HG02571 (cell line): ENCODE results near the gene TAF11L13.
"Not testable (repeated sequence)": the region's sequence is repeated elsewhere in the genome, so short reads cannot be mapped to it uniquely, and the experiment has no call there.

Source experiments
- ATAC-seq: cut with Tn5 transposase; IDR thresholded peaks from one replicate; pipeline ENCODE4 v1.9.1; 2021; ENCODE audit warnings: mild to moderate bottlenecking, moderate library complexity; ENCODE audit not compliant: unreplicated experiment

TAF11L13 gene

GRCh38 chr5:17631788-17632187 lies at the start of gene TAF11L13:
Gene TAF11L13 (plus strand): TSS chr5:17632088.
- ATAC-seq: not testable (repeated sequence)

- not testable (repeated sequence) for ATAC-seq
Observed at GRCh38 chr5:17585658-17586057, 46.2 kb upstream of the TAF11L13 start, which contains the start of gene TAF11L7. Gene TAF11L7 (minus strand): TSS chr5:17585758.

DNA sequence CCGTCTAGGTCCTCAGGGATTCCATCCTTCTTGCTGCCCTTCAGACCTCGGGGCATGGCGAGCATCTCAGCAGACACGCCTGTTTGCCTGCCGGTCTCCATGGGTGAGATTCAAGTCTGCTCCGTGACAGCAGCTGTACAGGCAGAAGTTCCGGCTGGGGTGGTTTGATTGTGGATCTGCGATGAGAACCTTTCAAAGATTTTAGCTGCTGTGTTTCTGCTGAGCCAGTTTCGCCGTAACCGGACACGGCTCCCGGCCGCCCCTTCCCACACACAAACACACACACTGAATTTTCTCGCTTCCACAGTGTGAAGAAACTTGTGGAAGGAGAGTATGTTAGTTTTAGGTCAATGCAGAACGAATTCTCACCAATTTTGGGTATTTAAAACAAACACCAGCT lies 41.0 kb upstream of the TAF11L13 start, which contains the start of gene TAF11L8:
Gene TAF11L8, minus strand, starts transcription at position 101 of the 400 bp plus-strand sequence.
- not testable (repeated sequence) for ATAC-seq

GRCh38 chr5:17594255-17594654 lies 37.6 kb upstream of the TAF11L13 start, which contains the start of gene TAF11L9:
Gene TAF11L9 (minus strand): TSS chr5:17594394.
- ATAC-seq: not testable (repeated sequence)

- not testable (repeated sequence) for ATAC-seq
Observed at GRCh38 chr5:17597728-17598127, 34.2 kb upstream of the TAF11L13 start, which contains the start of gene TAF11L10. Gene TAF11L10 (minus strand): TSS chr5:17597828.

DNA sequence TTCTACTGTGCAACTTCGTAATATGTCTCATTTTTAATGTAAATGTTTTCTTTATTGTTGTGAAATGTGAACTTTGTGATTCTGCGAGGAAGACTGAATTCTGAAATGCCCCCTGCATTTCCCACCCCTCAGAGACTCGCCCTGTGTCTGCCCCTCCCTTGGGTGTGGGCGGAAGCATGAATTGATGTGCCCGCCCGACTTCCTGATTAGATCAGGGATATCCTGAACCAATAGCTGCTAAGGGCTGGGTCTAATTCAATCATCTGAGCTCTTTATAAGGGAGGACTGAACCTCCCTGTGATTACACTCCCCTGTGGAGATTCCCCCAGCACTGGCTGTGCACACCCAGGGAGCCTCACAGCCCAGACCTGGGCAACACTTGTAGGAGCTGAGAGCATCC lies 28.0 kb upstream of the TAF11L13 start, which contains the start of gene TAF11L11:
Gene TAF11L11, plus strand, starts transcription at position 304 of the 400 bp plus-strand sequence.
- not testable (repeated sequence) for ATAC-seq

- ATAC-seq: no peak
Observed at GRCh38 chr5:17604951-17605350, 26.9 kb upstream of the TAF11L13 start.

DNA sequence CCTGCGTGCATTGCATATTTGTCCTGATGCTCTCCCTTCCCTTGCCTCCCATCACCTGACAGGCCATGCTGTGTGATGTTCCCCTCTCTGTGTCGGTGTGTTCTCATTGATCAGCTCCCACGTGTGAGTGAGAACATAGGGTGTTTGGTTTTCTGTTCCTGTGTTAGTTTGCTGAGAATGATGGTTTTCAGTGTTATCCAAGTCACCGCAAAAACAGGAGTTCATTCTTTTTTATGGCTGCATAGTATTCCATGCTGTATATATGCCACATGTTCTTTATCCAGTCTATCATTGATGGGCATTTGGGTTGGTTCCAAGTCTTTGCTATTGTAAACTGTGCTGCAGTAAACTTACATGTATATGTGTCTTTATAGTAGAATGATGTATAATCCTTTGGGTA lies 24.4 kb upstream of the TAF11L13 start:
- ATAC-seq: not testable (repeated sequence)

- ATAC-seq: not testable (repeated sequence)
Observed at GRCh38 chr5:17610092-17610491, 21.8 kb upstream of the TAF11L13 start, which contains the start of gene TAF11L12. Gene TAF11L12 (plus strand): TSS chr5:17610392.

DNA sequence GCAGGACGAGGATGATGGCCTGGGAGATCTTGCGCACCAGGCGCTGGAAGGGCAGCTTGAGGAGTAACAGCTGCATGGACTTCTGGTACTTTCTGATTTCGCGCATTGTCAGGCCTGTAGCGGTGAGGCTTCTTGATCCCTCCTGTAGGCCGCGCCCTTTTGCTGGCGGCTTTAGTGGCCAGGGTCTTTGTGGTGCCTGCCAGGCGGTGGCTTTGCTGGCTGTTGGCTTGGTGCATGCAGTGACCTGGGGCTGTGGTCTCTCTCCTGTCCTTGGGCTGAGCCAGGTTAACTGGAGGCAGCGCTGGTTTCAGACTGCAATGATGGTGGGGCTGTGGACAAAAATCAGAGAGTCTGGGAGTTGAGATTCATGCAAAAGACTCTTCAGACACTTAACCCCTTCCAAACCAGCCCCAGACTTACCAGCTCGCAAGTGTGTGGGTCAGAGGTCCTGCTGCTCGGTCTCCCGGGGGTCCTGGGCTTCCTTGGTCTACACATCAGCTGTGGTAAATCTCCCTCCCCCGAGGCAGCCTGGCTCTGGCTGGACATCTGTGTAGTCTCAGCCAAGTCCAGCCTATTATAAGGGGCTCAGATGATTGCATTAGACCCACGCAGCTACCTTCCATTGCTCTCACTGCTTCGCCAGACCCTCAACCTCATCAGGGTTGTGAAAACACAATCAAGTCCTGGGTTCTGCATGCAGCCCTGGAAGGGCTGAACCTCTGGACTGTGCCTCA lies 16.8 kb upstream of the TAF11L13 start:
- no peak for ATAC-seq

DNA sequence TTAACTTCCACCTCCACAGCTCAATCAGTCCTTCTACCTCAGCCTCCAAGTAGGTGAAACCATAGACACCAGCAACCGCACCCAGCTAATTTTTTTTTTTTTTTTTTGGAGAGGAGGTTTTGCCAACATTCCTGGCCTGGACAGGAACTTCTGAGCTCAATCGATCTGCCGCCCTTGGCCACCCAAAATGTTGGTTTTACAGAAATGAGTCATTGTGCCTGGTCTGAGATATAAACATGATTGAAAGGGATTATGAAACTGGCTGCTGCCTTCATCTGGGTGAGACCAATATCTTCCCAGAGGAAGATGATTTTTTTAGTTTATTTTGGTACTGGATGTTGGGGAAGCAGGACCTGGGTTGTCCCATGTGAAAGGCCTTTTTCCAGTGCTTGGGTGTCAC lies 12.5 kb upstream of the TAF11L13 start:
- no peak for ATAC-seq

- no peak for ATAC-seq
Observed at GRCh38 chr5:17620627-17621026, 11.3 kb upstream of the TAF11L13 start.

- ATAC-seq: no peak
Observed at GRCh38 chr5:17625686-17626085, 6.2 kb upstream of the TAF11L13 start.

DNA sequence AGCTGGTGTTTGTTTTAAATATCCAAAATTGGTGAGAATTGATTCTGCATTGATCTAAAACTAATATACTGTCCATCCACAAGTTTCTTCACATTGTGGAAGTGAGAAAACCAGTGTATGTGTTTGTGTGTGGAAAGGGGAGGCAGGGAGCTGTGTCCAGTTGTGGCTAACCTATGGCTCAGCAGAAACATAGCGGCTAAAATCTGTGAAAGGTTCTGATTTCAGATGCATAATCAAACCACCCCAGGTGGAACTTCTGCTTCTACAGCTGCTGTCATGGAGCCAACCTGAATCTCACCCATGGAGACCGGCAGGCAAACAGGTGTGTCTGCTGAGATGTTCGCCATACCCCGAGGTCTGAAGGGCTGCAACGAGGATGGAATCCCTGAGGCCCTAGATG lies 2.3 kb downstream of the TAF11L13 start, which contains the start of gene TAF11L14:
Gene TAF11L14, plus strand, starts transcription at position 301 of the 400 bp plus-strand sequence.
- ATAC-seq: no peak

GRCh38 chr5:17649232-17649631 lies 17.3 kb downstream of the TAF11L13 start:
- ATAC-seq: not testable (repeated sequence)

DNA sequence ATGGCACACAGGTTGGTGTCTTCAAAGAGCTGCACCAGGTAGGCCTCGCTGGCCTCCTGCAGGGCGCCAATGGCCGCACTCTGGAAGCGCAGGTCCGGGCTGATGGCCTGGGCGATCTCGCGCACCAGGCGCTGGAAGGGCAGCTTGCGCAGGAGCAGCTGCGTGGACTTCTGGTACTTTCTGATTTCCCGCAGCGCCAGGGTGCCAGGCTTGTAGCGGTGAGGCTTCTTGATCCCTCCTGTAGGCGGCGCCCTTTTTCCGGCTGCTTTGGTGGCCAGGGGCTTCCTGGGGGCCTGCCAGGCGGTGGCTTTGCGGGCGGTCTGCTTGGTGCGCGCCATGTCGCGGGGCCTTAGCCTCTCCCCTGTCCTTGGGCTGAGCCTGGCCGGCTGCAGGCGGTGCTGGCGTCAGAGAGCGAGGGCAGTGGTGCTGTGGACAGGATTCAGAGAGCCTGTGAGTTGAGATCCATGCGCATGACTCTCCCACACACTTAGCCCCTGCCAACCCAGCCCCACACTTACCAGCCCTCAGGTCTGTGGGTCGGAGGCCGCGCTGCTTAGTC lies 23.4 kb downstream of the TAF11L13 start:
- not testable (repeated sequence) for ATAC-seq

DNA sequence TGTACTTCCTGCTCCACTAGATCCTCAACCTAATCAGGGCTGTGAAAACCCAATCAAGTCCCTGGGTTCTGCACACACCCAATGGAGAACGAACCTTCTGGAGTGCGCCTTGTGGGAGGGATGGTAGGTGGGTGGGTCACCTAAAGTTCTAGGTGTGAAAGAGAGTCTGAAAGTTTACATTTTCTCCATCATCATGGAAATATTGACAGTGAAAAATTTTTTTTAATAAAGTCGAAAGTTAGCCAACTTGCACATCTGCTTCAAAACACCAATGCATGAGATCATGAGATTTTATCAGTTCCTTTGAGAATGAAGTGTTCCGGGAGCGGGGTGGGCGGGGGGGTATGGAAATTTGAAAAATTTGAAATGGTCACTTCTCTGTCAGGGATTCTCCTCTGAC lies 24.0 kb downstream of the TAF11L13 start:
- no peak for ATAC-seq

- ATAC-seq: no peak
Observed at GRCh38 chr5:17663182-17663581, 31.3 kb downstream of the TAF11L13 start.

DNA sequence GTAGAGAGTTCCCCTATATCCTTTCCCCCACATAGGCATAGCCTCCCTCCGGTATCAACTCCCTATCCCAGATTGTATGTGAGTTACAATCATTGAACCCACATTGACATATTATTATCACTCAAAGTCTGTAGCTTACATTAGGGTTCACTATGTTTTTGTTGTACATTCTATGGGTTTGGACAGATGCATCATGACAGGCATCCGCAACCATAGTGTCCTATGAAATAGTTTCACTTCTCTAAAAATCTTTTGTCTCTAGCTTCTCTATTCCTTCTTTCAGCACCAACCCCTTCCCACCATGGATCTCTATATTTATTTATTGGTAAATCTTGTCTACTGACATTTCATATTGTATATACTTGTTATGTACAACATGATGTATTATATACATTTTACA lies 33.9 kb downstream of the TAF11L13 start:
- no peak for ATAC-seq

GRCh38 chr5:17666726-17667235 lies 34.9 kb downstream of the TAF11L13 start:
- ATAC-seq: no peak

DNA sequence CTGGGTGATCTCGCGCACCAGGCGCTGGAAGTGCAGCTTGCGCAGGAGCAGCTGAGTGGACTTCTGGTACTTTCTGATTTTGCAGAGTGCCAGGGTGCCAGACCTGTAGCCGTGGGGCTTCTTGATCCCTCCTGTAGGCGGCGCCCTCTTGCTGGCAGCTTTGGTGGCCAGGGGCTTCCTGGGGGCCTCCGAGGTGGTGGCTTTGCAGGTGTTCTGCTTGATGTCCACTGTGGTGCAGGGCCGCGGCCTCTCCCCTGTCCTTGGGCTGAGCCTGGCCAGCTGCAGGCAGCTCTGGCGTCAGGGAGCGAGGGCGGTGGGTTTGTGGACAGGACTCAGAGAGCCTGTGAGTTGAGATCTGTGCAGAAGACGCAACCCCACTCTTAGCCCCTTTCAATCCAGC lies 38.5 kb downstream of the TAF11L13 start:
- ATAC-seq: no peak
